ENCODE results near the gene CAPN5. TPM values are rescaled to one million over a fixed set of nuclear protein-coding genes. Genes with fewer than 3 reads are reported as not detected.

The CAPN5 gene
- total and polyA plus RNA-seq, 2 experiments from 2014 or later: 18.3 to 22.4 TPM

DNA sequence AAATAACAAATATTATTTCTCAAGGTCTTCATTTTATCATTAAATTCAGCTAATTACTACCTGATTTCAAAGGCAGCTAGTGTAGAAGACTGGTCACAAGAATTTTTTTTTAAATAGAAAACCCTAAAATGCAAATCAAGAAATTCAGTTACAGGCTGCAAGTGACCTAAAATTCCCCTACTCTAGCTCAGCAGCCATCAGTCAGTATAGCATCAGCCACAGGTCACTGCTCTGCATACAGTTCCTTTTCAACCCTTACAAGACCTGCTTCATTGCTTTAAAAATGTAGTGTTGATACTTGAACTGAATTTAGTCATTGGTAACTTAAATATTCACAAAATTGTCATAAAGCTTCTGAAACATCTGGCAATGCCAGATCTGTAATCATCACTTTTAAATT, 42.0 kb upstream of the CAPN5 start:
- no peak overlapping the region for H2AFZ ChIP-seq
- H3K4me1 ChIP-seq (ENCODE audit: insufficient read depth): peaks cover 11% of the 10 kb centered on the region
- H4K20me1 ChIP-seq (ENCODE audit: insufficient read depth): no peaks in the 10 kb centered on the region
- H3K9ac ChIP-seq: no peak overlapping the region
- H3K4me3 ChIP-seq: no peak overlapping the region
- no peaks in the 10 kb centered on the region for H3K9me2 ChIP-seq (ENCODE audit: insufficient read depth)
- H3F3A ChIP-seq (ENCODE audit: insufficient read depth): peaks cover 10% of the 10 kb centered on the region
- no peaks in the 10 kb centered on the region for H3K9me3 ChIP-seq (ENCODE audit: low read depth)
- no peak overlapping the region for H3K4me2 ChIP-seq (ENCODE audit: unreplicated experiment)
- H3K27ac ChIP-seq: no peak overlapping the region
- in situ Hi-C loops (cut with MboI): loop anchor here (10.0 kb wide), 1 partner anchor 210 kb away; no protein-coding TSS in a partner anchor
- no peaks in the 10 kb centered on the region for H3K79me2 ChIP-seq (ENCODE audit: insufficient read depth)
- TF ChIP-seq EZH2 (IDR thresholded peaks at IDR 0.05; ENCODE audit: insufficient read depth, poor library complexity, severe bottlenecking): no peak
- no peak for TF ChIP-seq EZH2phosphoT487 (IDR thresholded peaks at IDR 0.05; ENCODE audit: insufficient read depth, low read depth)
- H3K36me3 ChIP-seq (ENCODE audit: low read depth): no peaks in the 10 kb centered on the region
- no peak for DNase-seq
- H3K27me3 ChIP-seq (replicated peaks; ENCODE audit: insufficient read depth): peaks cover 4% of the 10 kb centered on the region; the same call in 1 of the 2 replicates

DNA sequence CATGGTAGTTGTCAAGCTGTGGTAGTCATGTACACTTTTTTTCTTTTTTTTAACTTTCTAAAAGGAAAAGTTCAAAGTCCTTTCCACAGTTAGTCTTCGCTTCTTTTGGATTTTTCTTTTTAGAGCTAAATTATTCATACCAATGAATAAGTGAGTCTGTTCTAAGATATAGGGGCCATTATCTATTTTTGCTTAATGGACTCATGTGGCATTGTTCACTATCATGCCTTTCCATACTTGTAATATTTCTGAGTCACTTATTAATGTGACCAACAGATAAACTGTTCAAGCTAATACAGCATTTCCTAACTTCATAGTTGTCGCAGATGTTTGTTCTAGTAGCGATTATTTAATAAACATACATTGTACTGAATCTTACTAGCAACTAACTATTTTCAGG, 40.5 kb upstream of the CAPN5 start:
- no peaks in the 10 kb centered on the region for H3K36me3 ChIP-seq (ENCODE audit: low read depth)
- H3F3A ChIP-seq (ENCODE audit: insufficient read depth): no peaks in the 10 kb centered on the region
- no peak overlapping the region for H2AFZ ChIP-seq
- H3K9ac ChIP-seq: no peak overlapping the region
- DNase-seq: no peak
- in situ Hi-C loops (cut with MboI): loop anchor here (10.0 kb wide), 1 partner anchor 211 kb away; no protein-coding TSS in a partner anchor
- H3K27ac ChIP-seq: no peak overlapping the region
- H3K27me3 ChIP-seq (replicated peaks; ENCODE audit: insufficient read depth): peaks cover 9% of the 10 kb centered on the region; the same call in 1 of the 2 replicates
- no peaks in the 10 kb centered on the region for H3K9me2 ChIP-seq (ENCODE audit: insufficient read depth)
- no peak overlapping the region for H3K4me3 ChIP-seq
- TF ChIP-seq EZH2phosphoT487 (IDR thresholded peaks at IDR 0.05; ENCODE audit: insufficient read depth, low read depth) (no peak), EZH2 (IDR thresholded peaks at IDR 0.05; ENCODE audit: insufficient read depth, poor library complexity, severe bottlenecking) (no peak)
- H3K4me1 ChIP-seq (ENCODE audit: insufficient read depth): no peaks in the 10 kb centered on the region
- H3K4me2 ChIP-seq (ENCODE audit: unreplicated experiment): no peak overlapping the region
- H3K79me2 ChIP-seq (ENCODE audit: insufficient read depth): no peaks in the 10 kb centered on the region
- no peaks in the 10 kb centered on the region for H3K9me3 ChIP-seq (ENCODE audit: low read depth)
- no peaks in the 10 kb centered on the region for H4K20me1 ChIP-seq (ENCODE audit: insufficient read depth)
- WGBS, 2 experiments (ENCODE audit: low coverage in 1 of 2, low lambda C conversion rate in 2 of 2, missing lambda C conversion rate in 2 of 2): 96% methylated on average over 3 of the region's 3 CpGs

DNA sequence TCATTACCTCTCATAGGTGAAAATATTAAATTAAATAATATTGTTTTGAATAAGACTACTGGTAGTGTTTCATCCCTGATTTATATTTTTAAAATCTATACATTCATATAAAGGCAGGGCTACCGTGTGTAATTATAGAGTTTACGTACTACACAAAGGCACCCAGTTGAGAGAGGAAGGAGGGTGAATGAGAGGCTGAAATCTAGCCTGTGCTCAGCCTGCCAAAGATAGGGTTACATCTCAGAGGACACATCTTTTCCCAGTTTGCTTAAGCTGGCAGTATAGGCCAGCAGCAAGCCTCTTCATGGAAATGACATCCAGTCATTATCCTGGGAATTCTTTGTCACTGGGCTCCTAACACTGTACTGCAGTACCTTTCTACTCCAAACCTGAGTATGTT, 40.0 kb upstream of the CAPN5 start:
- no peak overlapping the region for H2AFZ ChIP-seq
- no peak overlapping the region for H3K27ac ChIP-seq
- H3K27me3 ChIP-seq (replicated peaks; ENCODE audit: insufficient read depth): peaks cover 9% of the 10 kb centered on the region; the same call in 1 of the 2 replicates
- in situ Hi-C loops (cut with MboI): loop anchor here (10.0 kb wide), 1 partner anchor 212 kb away; no protein-coding TSS in a partner anchor
- no peak for DNase-seq
- H3K9ac ChIP-seq: no peak overlapping the region
- H4K20me1 ChIP-seq (ENCODE audit: insufficient read depth): no peaks in the 10 kb centered on the region
- H3K4me2 ChIP-seq (ENCODE audit: unreplicated experiment): no peak overlapping the region
- 76% methylated on average over 2 of the region's 2 CpGs for WGBS, 2 experiments (ENCODE audit: low coverage in 1 of 2, low lambda C conversion rate in 2 of 2, missing lambda C conversion rate in 2 of 2)
- H3F3A ChIP-seq (ENCODE audit: insufficient read depth): no peaks in the 10 kb centered on the region
- no peak overlapping the region for H3K4me3 ChIP-seq
- no peak for TF ChIP-seq EZH2phosphoT487 (IDR thresholded peaks at IDR 0.05; ENCODE audit: insufficient read depth, low read depth)
- no peak for TF ChIP-seq EZH2 (IDR thresholded peaks at IDR 0.05; ENCODE audit: insufficient read depth, poor library complexity, severe bottlenecking)
- no peaks in the 10 kb centered on the region for H3K79me2 ChIP-seq (ENCODE audit: insufficient read depth)
- no peaks in the 10 kb centered on the region for H3K9me3 ChIP-seq (ENCODE audit: low read depth)
- no peaks in the 10 kb centered on the region for H3K36me3 ChIP-seq (ENCODE audit: low read depth)
- H3K4me1 ChIP-seq (ENCODE audit: insufficient read depth): no peaks in the 10 kb centered on the region
- H3K9me2 ChIP-seq (ENCODE audit: insufficient read depth): no peaks in the 10 kb centered on the region

DNA sequence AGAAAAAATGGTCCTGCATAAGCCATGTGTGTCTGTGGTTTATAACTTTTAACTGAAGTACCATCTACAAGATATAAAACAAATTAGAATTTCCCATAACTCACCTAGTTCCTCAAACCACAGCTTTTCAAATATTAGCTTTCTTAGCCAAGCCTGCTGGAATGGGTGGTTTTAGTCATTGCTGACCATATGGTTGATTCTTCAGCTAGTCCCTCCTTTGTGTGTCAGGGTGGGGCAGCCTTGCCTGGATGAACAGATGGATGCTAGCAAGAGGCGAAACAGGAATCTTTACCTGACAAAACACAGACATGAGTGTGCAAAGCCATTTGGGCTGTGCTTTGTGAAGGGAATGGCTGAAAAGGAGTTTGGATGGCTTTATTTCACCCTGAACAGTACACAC, 39.5 kb upstream of the CAPN5 start:
- no peaks in the 10 kb centered on the region for H4K20me1 ChIP-seq (ENCODE audit: insufficient read depth)
- H3K36me3 ChIP-seq (ENCODE audit: low read depth): no peaks in the 10 kb centered on the region
- H3K4me1 ChIP-seq (ENCODE audit: insufficient read depth): no peaks in the 10 kb centered on the region
- H3K4me3 ChIP-seq: no peak overlapping the region
- H3K27ac ChIP-seq: no peak overlapping the region
- WGBS, 2 experiments (ENCODE audit: low coverage in 1 of 2, low lambda C conversion rate in 2 of 2, missing lambda C conversion rate in 2 of 2): 36 to 76% methylated on average over 1 of the region's 1 CpG
- H3K9me3 ChIP-seq (ENCODE audit: low read depth): no peaks in the 10 kb centered on the region
- H3F3A ChIP-seq (ENCODE audit: insufficient read depth): no peaks in the 10 kb centered on the region
- no peak overlapping the region for H2AFZ ChIP-seq
- H3K9ac ChIP-seq: no peak overlapping the region
- TF ChIP-seq EZH2phosphoT487 (IDR thresholded peaks at IDR 0.05; ENCODE audit: insufficient read depth, low read depth): no peak
- no peak for TF ChIP-seq EZH2 (IDR thresholded peaks at IDR 0.05; ENCODE audit: insufficient read depth, poor library complexity, severe bottlenecking)
- peaks cover 9% of the 10 kb centered on the region; the same call in 1 of the 2 replicates for H3K27me3 ChIP-seq (replicated peaks; ENCODE audit: insufficient read depth)
- peak; percentile 44 for DNase-seq
- no peak overlapping the region for H3K4me2 ChIP-seq (ENCODE audit: unreplicated experiment)
- no peaks in the 10 kb centered on the region for H3K9me2 ChIP-seq (ENCODE audit: insufficient read depth)
- in situ Hi-C loops (cut with MboI): loop anchor here (10.0 kb wide), 1 partner anchor 212 kb away; no protein-coding TSS in a partner anchor
- no peaks in the 10 kb centered on the region for H3K79me2 ChIP-seq (ENCODE audit: insufficient read depth)

DNA sequence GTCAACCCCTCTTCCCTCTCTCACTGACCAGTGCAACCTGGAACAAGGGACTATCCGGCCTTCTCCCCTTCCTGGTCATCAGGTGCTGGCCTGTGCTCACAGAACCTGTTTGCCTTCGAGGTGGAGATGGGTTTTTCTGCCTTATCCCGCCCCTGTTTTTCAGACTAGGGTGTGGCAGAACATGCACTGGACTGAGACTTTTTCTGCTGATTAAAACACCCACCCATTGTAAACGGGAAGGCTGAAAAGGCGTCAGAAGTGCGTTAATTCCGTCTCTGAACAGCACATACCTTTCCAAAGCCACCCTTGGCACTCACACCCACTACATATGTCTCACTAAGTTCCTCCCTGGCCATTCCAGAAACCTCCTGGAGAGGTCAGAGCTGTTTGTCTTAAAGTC, 36.9 kb upstream of the CAPN5 start:
- in situ Hi-C loops (cut with MboI): loop anchor here (10.0 kb wide), 1 partner anchor 215 kb away; no protein-coding TSS in a partner anchor
- no peak for TF ChIP-seq EZH2phosphoT487 (IDR thresholded peaks at IDR 0.05; ENCODE audit: insufficient read depth, low read depth)
- no peak for TF ChIP-seq EZH2 (IDR thresholded peaks at IDR 0.05; ENCODE audit: insufficient read depth, poor library complexity, severe bottlenecking)
- 44 to 56% methylated on average over 7 of the region's 7 CpGs for WGBS, 2 experiments (ENCODE audit: low coverage in 1 of 2, low lambda C conversion rate in 2 of 2, missing lambda C conversion rate in 2 of 2)

More for the DNA sequence above, 36.9 kb upstream of the CAPN5 start:
- Histone ChIP-seq H3F3A (ENCODE audit: insufficient read depth) (no peaks in the 10 kb centered on the region), H3K79me2 (ENCODE audit: insufficient read depth) (no peaks in the 10 kb centered on the region), H3K4me3 (no peak overlapping the region), H4K20me1 (ENCODE audit: insufficient read depth) (no peaks in the 10 kb centered on the region), H3K4me1 (ENCODE audit: insufficient read depth) (no peaks in the 10 kb centered on the region), H3K9me3 (ENCODE audit: low read depth) (no peaks in the 10 kb centered on the region), H3K9ac (no peak overlapping the region), H3K36me3 (ENCODE audit: low read depth) (no peaks in the 10 kb centered on the region), H3K27ac (no peak overlapping the region), H3K27me3 (replicated peaks; ENCODE audit: insufficient read depth) (peaks cover 9% of the 10 kb centered on the region; the same call in 1 of the 2 replicates), H3K4me2 (ENCODE audit: unreplicated experiment) (no peak overlapping the region), H3K9me2 (ENCODE audit: insufficient read depth) (no peaks in the 10 kb centered on the region), H2AFZ (no peak overlapping the region)
- no peak for DNase-seq
